RWPE1 (cell line): ENCODE measurements around the gene PTPRN.
A peak's percentile ranks its signal among the peaks of the same experiment; 100 is the strongest.

Experiments used
- CTCF ChIA-PET: fragments of 350-600 bp; sonication (Branson Sonifier 250); formaldehyde crosslinking; extraction: SDS; loops from one replicate; lab custom pipeline; 2021; lab: Yijun Ruan, JAX
- POLR2A ChIA-PET: fragments of 400-600 bp; formaldehyde crosslinking; extraction: SDS; loops from one replicate; lab custom pipeline; 2020; ENCODE audit warnings: antibody characterized with exemption; ENCODE audit not compliant: low non-redundant PET; lab: Yijun Ruan, JAX
- DNase-seq: peaks from one replicate; pipeline ENCODE4 v3.0.0; 2012; ENCODE audit warnings: low spot score
- H3K27ac ChIP-seq: fragments of 450-650 bp; 2 replicates; pipeline ENCODE4 v1.5.1; 2017
- CTCF ChIP-seq: fragments of 450-650 bp; conservative IDR thresholded peaks from 2 replicates; pipeline ENCODE4 v1.5.1; 2017; ENCODE audit warnings: low read depth, mild to moderate bottlenecking

PTPRN gene

GRCh38 chr2:219279916-219280516, 29.2 kb downstream of the PTPRN start:
- no peak for DNase-seq
- peak overlapping the region; percentile 94 for H3K27ac ChIP-seq
- ChIA-PET CTCF (interaction anchor here (6.4 kb wide), 1 partner anchor 14 kb away, joined by 62 read pairs; no protein-coding TSS in a partner anchor), POLR2A (interaction anchor here (1.0 to 3.1 kb wide), 3 partner anchors 26 to 103 kb away, joined by 3 to 12 read pairs (median 10); partner anchors contain the start of genes CNPPD1 and TUBA4A)
- TF ChIP-seq CTCF: no peak

- peak; percentile 99 for DNase-seq
- H3K27ac ChIP-seq: peak within 1 kb of the TSS; percentile 94
- no peak for TF ChIP-seq CTCF
- CTCF ChIA-PET: interaction anchor here (0.6 to 6.4 kb wide), 5 partner anchors 15 to 281 kb away, joined by 3 to 62 read pairs (median 15); partner anchors contain the start of genes TUBA4A and TUBA4B
- POLR2A ChIA-PET: interaction anchor here (0.6 to 3.1 kb wide), 8 partner anchors 8 to 116 kb away, joined by 3 to 12 read pairs (median 6); partner anchors contain the start of genes CNPPD1, TUBA4A and TUBA4B
Measured at GRCh38 chr2:219279151-219279915, 29.9 kb downstream of the PTPRN start, which contains the start of gene DNAJB2. TSS of gene DNAJB2 (plus strand) at chr2:219279366. CDS start at chr2:219279834, 468 bp downstream.

GRCh38 chr2:219278655-219279150, 30.5 kb downstream of the PTPRN start:
- H3K27ac ChIP-seq: peak overlapping the region; percentile 94
- POLR2A ChIA-PET: interaction anchor here (0.6 to 3.1 kb wide), 8 partner anchors 8 to 115 kb away, joined by 3 to 12 read pairs (median 6); partner anchors contain the start of genes CNPPD1, TUBA4A and TUBA4B
- CTCF ChIA-PET: interaction anchor here (0.6 to 6.4 kb wide), 7 partner anchors 10 to 280 kb away, joined by 3 to 62 read pairs (median 6); partner anchors contain the start of genes TUBA4A and TUBA4B
- DNase-seq: no peak
- TF ChIP-seq CTCF: no peak

- CTCF ChIA-PET: interaction anchor here (0.6 to 6.4 kb wide), 16 partner anchors 8 to 705 kb away, joined by 3 to 62 read pairs (median 4); partner anchors contain the start of genes TUBA4A and TUBA4B
- peak overlapping the region; percentile 94 for H3K27ac ChIP-seq
Measured at GRCh38 chr2:219277703-219278654, 31.2 kb downstream of the PTPRN start.

More at GRCh38 chr2:219277703-219278654, 31.2 kb downstream of the PTPRN start:
- POLR2A ChIA-PET: interaction anchor here (0.6 to 3.1 kb wide), 7 partner anchors 9 to 115 kb away, joined by 3 to 12 read pairs (median 7); partner anchors contain the start of genes TUBA4A and TUBA4B
- peak; percentile 97 for TF ChIP-seq CTCF
- peak; percentile 69 for DNase-seq
